GM12878 (cell line): ENCODE results near the gene CCM2. TPM values are rescaled to one million over a fixed set of nuclear protein-coding genes. Genes with fewer than 3 reads are reported as not detected.

Experiments used
- ATAC-seq: fragments of 200-7000 bp; cut with Tn5 transposase; 3 replicates; pipeline ENCODE4 v1.9.1; 2020; ENCODE audit warnings: mild to moderate bottlenecking, moderate library complexity
- BruUV-seq: library from RNA; stranded (reverse); fragments of 400-500 nt; replicated peaks from 2 replicates; lab custom pipeline; 2021; lab: Mats Ljungman, UMichigan
- CTCF ChIA-PET: fragments of 300-600 bp; sonication (Branson Sonifier 250); formaldehyde crosslinking; extraction: SDS; loops from one replicate; lab custom pipeline; 2021; ENCODE audit warnings: inconsistent platforms; lab: Yijun Ruan, JAX
- POLR2A ChIA-PET: fragments of 350-600 bp; formaldehyde crosslinking; extraction: SDS; loops from one replicate; lab custom pipeline; 2021; ENCODE audit warnings: inconsistent platforms; lab: Charles Lee
- RAD21 ChIA-PET: fragments of 300-600 bp; sonication (Branson Sonifier 250); formaldehyde crosslinking; loops from one replicate; lab custom pipeline; 2023; ENCODE audit warnings: antibody characterized with exemption; ENCODE audit not compliant: unreplicated experiment; lab: Charles Lee
- SMC1A ChIA-PET: fragments of 300-600 bp; sonication (Branson Sonifier 250); formaldehyde crosslinking; loops from one replicate; lab custom pipeline; 2023; ENCODE audit not compliant: unreplicated experiment, uncharacterized antibody; lab: Charles Lee
- DNase-seq: peaks from one replicate; pipeline ENCODE4 v3.0.0-alpha.2; 2011; ENCODE audit warnings: low read depth, low spot score
- FAIRE-seq: peaks from 3 replicates; lab custom pipeline; 2011; peaks lifted over from hg19 to GRCh38; lab: Jason Lieb, UNC
- H2AFZ ChIP-seq: 2 replicates; pipeline ENCODE4 v1.6.0; 2011; ENCODE audit warnings: low read depth, low read length, control low read depth; ENCODE audit not compliant: control insufficient read depth
- H3K27ac ChIP-seq: 2 replicates; pipeline ENCODE4 v1.5.1; 2011; ENCODE audit warnings: control low read depth; ENCODE audit not compliant: control insufficient read depth, insufficient read depth
- H3K27me3 ChIP-seq, 2 experiments: replicated peaks in 1 of 2; 2 replicates each; pipeline versions ENCODE4 v1.6.0 to v1.6.1; 2011; ENCODE audit warnings: low read length in 1 of 2; ENCODE audit not compliant: control insufficient read depth in 2 of 2, insufficient read depth in 2 of 2
- H3K36me3 ChIP-seq, 2 experiments: 2 replicates each; pipeline ENCODE4 v1.5.1; 2011; ENCODE audit warnings: low read length in 1 of 2; ENCODE audit not compliant: control insufficient read depth in 2 of 2, insufficient read depth in 2 of 2
- H3K4me1 ChIP-seq: 2 replicates; pipeline ENCODE4 v1.6.1; 2011; ENCODE audit warnings: mild to moderate bottlenecking, low read length, moderate library complexity, mixed read lengths; ENCODE audit not compliant: control insufficient read depth, insufficient read depth
- H3K4me2 ChIP-seq: 2 replicates; pipeline ENCODE4 v1.6.0; 2011; ENCODE audit warnings: control low read depth; ENCODE audit not compliant: control insufficient read depth, insufficient read depth
- H3K4me3 ChIP-seq: fragments of 200-600 bp; sonication (generic); 2 replicates; pipeline ENCODE4 v1.5.1; 2016
- H3K79me2 ChIP-seq: 2 replicates; pipeline ENCODE4 v1.6.0; 2011; ENCODE audit warnings: low read length; ENCODE audit not compliant: control insufficient read depth, insufficient read depth
- H3K9ac ChIP-seq: 2 replicates; pipeline ENCODE4 v1.8.0; 2011; ENCODE audit warnings: low read length, control low read depth, mixed read lengths; ENCODE audit not compliant: control insufficient read depth, insufficient read depth
- H3K9me3 ChIP-seq: replicated peaks from 3 replicates; pipeline ENCODE4 v1.5.1; 2011; ENCODE audit warnings: mild to moderate bottlenecking, low read length; ENCODE audit not compliant: control insufficient read depth, insufficient read depth
- H4K20me1 ChIP-seq: 2 replicates; pipeline ENCODE4 v1.6.0; 2011; ENCODE audit not compliant: control insufficient read depth, insufficient read depth
- ATF7 ChIP-seq: fragments of 450-650 bp; IDR thresholded peaks from 2 replicates; pipeline ENCODE4 v1.6.1; 2016; ENCODE audit warnings: low read depth, mild to moderate bottlenecking
- BACH1 ChIP-seq: fragments of 450-650 bp; IDR thresholded peaks from 2 replicates; pipeline ENCODE4 v1.6.1; 2017; ENCODE audit warnings: mild to moderate bottlenecking, borderline replicate concordance
- CBX3 ChIP-seq: fragments of 200-600 bp; sonication (generic); IDR thresholded peaks from 2 replicates; pipeline ENCODE4 v1.6.1; 2016; ENCODE audit warnings: low read depth, borderline replicate concordance
- CHD2 ChIP-seq: IDR thresholded peaks from 2 replicates; pipeline ENCODE4 v1.6.1; 2011; ENCODE audit warnings: low read depth, low read length, improper control_type of control experiment, borderline replicate concordance
- CHD4 ChIP-seq: fragments of 200-600 bp; sonication (generic); IDR thresholded peaks from 2 replicates; pipeline ENCODE4 v1.6.1; 2016; ENCODE audit warnings: mild to moderate bottlenecking
- EP300 ChIP-seq, 2 experiments: fragments of 150-350 bp in 1 of 2; IDR thresholded peaks; 2 replicates each; pipeline ENCODE4 v1.6.1; 2011 to 2012; ENCODE audit warnings: low read depth in 2 of 2, low read length in 2 of 2, borderline replicate concordance in 1 of 2, improper control_type of control experiment in 1 of 2, inconsistent platforms in 1 of 2; ENCODE audit not compliant: control insufficient read depth in 1 of 2
- FOS ChIP-seq: IDR thresholded peaks from 3 replicates; pipeline ENCODE4 v1.6.1; 2011; ENCODE audit warnings: borderline replicate concordance; ENCODE audit not compliant: insufficient read length; ENCODE audit errors: extremely low read depth
- HCFC1 ChIP-seq: fragments of 150-350 bp; IDR thresholded peaks from 2 replicates; pipeline ENCODE4 v1.6.1; 2014; ENCODE audit warnings: low read length
- NFIC ChIP-seq: IDR thresholded peaks from 2 replicates; pipeline ENCODE4 v1.6.1; 2012; ENCODE audit warnings: low read depth, mild to moderate bottlenecking, inconsistent platforms, low read length, moderate library complexity
- RAD51 ChIP-seq: fragments of 450-650 bp; IDR thresholded peaks from 2 replicates; pipeline ENCODE4 v1.6.1; 2016; ENCODE audit warnings: moderate library complexity, mild to moderate bottlenecking, inconsistent platforms
- SPI1 ChIP-seq: IDR thresholded peaks from 2 replicates; pipeline ENCODE4 v1.6.1; 2011; ENCODE audit warnings: low read depth, mild to moderate bottlenecking, low read length, moderate library complexity, borderline replicate concordance; ENCODE audit not compliant: insufficient read depth
- WRNIP1 ChIP-seq: IDR thresholded peaks from 2 replicates; pipeline ENCODE4 v1.6.1; 2011; ENCODE audit warnings: low read depth, low read length, improper control_type of control experiment, borderline replicate concordance
- WGBS: methylation state at CpG from one replicate; pipeline ENCODE4 v1.1.6; 2016; ENCODE audit warnings: low lambda C conversion rate; ENCODE audit not compliant: insufficient replicate concordance, insufficient coverage; ENCODE audit errors: missing lambda C conversion rate; 5-methylcytosine and 5-hydroxymethylcytosine counted together
- in situ Hi-C: fragments of 300-500 bp; cut with MboI; formaldehyde crosslinking; loops from 9 replicates; pipeline ENCODE4 v1.14.3; 2018; ENCODE audit warnings: mixed read lengths
- intact Hi-C: fragments of 100-400 bp; cut with micrococcal nuclease; formaldehyde crosslinking; loops from one replicate; pipeline ENCODE4 v1.14.2; 2022; ENCODE audit not compliant: unreplicated experiment
- polyA plus RNA-seq, 11 experiments: library from polyadenylated mRNA; depleted of rRNA in 4 of 11; unstranded in 6 of 11; stranded (reverse) in 5 of 11; fragments of >200 nt; fragmentation: Nextera tagmentation in 4 of 11; fragmentation: Illumina TruSeq in 1 of 11; extraction: Ambion mirVana in 4 of 11; extraction: Trizol in 1 of 11; gene quantifications; 1 replicate in 1 of 11; 2 replicates in 10 of 11; pipeline versions ENCODE4 v1.2.1 to v1.2.3, GENCODE V29; 2011 to 2016; ENCODE audit warnings: inconsistent platforms in 2 of 11, missing spikeins in 2 of 11, low read depth in 1 of 11
- total RNA-seq, 4 experiments: library from RNA; depleted of rRNA in 3 of 4; stranded (reverse); fragments of >200 nt in 3 of 4; fragmentation: Illumina TruSeq in 1 of 4; extraction: Trizol in 1 of 4; gene quantifications; 2 replicates each; pipeline versions ENCODE4 v1.2.1 to v1.2.3, GENCODE V29; 2013 to 2021
- TF ChIP-seq, protein P1 (sequence below): fragments of 450-650 bp; IDR thresholded peaks from 2 replicates; pipeline ENCODE4 v1.6.1; 2016; ENCODE audit warnings: mild to moderate bottlenecking
- TF ChIP-seq, protein P2 (sequence below): fragments of 450-650 bp; IDR thresholded peaks from 2 replicates; pipeline ENCODE4 v1.6.1; 2017; ENCODE audit warnings: mild to moderate bottlenecking, low read depth, inconsistent platforms; ENCODE audit not compliant: poor library complexity, severe bottlenecking
- TF ChIP-seq, protein P3 (sequence below): IDR thresholded peaks from 2 replicates; pipeline ENCODE4 v1.6.1; 2012; ENCODE audit warnings: mild to moderate bottlenecking, low read depth, low read length

The CCM2 gene
- total and polyA plus RNA-seq, 10 of the 15 experiments (the other 5 are each of a cell fraction or from before 2014, with no cell fraction given) = 1.00 to 82.3 (median 48.7) TPM

DNA sequence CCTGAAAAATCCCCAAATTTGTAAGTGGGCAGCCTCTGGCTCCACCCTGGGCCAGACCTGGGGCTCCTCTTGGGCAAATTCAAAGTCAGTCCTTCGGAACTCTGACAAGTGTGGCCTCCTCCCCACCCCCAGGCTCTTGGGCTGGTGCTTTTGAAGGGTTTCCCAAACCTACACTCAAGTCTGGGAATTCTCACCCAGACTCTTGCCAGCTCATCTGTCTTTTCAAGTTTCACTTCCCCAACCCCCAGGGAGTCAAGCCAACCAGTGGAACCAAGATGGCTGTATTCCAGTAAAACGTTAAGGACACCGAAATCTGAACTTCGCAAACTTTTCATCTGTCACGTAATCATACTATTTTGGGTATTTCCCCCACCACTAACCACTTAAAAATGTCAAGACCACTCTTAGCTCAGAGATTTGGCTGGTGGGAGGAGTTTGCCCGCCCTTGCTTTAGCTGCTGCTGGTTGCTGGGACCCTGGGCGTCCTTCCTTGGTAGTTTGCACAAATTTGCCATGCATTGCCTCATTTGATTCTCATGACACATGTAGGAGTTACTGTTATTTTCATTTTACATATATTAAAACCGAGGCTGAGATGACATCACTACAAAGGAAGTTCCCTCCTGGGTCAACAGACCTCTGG lies 19.5 kb upstream of the CCM2 start:
- no TSS peak for BruUV-seq
- CTCF ChIA-PET = interaction anchor here (0.8 to 5.9 kb wide), 13 partner anchors 7 to 158 kb away, joined by 3 to 48 read pairs (median 7); partner anchors contain the start of genes H2AZ2 and TBRG4
- FAIRE-seq (peak; percentile 87), ATAC-seq (peak; percentile 57), DNase-seq (peak; percentile 97)
- 1% methylated on average over 8 of the region's 8 CpGs for WGBS
- intact Hi-C loops (loop anchor here (1.0 kb wide), 1 partner anchor 19 kb away; no protein-coding TSS in a partner anchor), in situ Hi-C loops (no loop called here)
- Histone ChIP-seq H3K9ac (peak overlapping the region; percentile 98), H3K4me1 (peaks cover 57% of the 10 kb centered on the region), H4K20me1 (peaks cover 14% of the 10 kb centered on the region), H3K9me3 (no peaks in the 10 kb centered on the region), H3K79me2 (peaks cover 77% of the 10 kb centered on the region), H2AFZ (peak overlapping the region; percentile 45), H3K4me2 (peak overlapping the region; percentile 71), H3K27me3 (no peaks in the 10 kb centered on the region), H3K4me3 (peak overlapping the region; percentile 100), H3K36me3 (peaks cover 31 to 33% of the 10 kb centered on the region in 2 experiments), H3K27ac (peak overlapping the region; percentile 96)
- RAD21 ChIA-PET = interaction anchor here (0.7 to 14.6 kb wide), 12 partner anchors 11 to 158 kb away, joined by 3 to 303 read pairs (median 4); partner anchors contain the start of gene CCM2
- SMC1A ChIA-PET = interaction anchor here (1.2 to 16.7 kb wide), 8 partner anchors 14 to 156 kb away, joined by 4 to 303 read pairs (median 8); partner anchors contain the start of genes CCM2 and TBRG4
- POLR2A ChIA-PET = interaction anchor here (0.9 to 16.1 kb wide), 9 partner anchors 10 to 374 kb away, joined by 3 to 280 read pairs (median 8); partner anchors contain the start of genes CCM2, OGDH and TBRG4
- no peak for TF ChIP-seq CHD4
- TF ChIP-seq EP300 (IDR thresholded peaks at IDR 0.05; ENCODE audit: borderline replicate concordance in 1 of 2, control insufficient read depth in 1 of 2, low read depth in 2 of 2, low read length in 2 of 2) = peak; percentile 61 to 81; a peak in 2 of 4 replicates
- TF ChIP-seq, protein P1, sequence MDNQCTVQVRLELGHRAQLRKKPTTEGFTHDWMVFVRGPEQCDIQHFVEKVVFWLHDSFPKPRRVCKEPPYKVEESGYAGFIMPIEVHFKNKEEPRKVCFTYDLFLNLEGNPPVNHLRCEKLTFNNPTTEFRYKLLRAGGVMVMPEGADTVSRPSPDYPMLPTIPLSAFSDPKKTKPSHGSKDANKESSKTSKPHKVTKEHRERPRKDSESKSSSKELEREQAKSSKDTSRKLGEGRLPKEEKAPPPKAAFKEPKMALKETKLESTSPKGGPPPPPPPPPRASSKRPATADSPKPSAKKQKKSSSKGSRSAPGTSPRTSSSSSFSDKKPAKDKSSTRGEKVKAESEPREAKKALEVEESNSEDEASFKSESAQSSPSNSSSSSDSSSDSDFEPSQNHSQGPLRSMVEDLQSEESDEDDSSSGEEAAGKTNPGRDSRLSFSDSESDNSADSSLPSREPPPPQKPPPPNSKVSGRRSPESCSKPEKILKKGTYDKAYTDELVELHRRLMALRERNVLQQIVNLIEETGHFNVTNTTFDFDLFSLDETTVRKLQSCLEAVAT = peak; percentile 59; the same call in 1 of the 2 replicates
- peak; percentile 37; the same call in 1 of the 2 replicates for TF ChIP-seq BACH1
- no peak for TF ChIP-seq FOS
- no peak for TF ChIP-seq WRNIP1
- TF ChIP-seq, protein P2, sequence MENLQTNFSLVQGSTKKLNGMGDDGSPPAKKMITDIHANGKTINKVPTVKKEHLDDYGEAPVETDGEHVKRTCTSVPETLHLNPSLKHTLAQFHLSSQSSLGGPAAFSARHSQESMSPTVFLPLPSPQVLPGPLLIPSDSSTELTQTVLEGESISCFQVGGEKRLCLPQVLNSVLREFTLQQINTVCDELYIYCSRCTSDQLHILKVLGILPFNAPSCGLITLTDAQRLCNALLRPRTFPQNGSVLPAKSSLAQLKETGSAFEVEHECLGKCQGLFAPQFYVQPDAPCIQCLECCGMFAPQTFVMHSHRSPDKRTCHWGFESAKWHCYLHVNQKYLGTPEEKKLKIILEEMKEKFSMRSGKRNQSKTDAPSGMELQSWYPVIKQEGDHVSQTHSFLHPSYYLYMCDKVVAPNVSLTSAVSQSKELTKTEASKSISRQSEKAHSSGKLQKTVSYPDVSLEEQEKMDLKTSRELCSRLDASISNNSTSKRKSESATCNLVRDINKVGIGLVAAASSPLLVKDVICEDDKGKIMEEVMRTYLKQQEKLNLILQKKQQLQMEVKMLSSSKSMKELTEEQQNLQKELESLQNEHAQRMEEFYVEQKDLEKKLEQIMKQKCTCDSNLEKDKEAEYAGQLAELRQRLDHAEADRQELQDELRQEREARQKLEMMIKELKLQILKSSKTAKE = peak; percentile 92
- TF ChIP-seq ATF7 = peak; percentile 97
- TF ChIP-seq RAD51 = no peak
- no peak for TF ChIP-seq NFIC
- TF ChIP-seq, protein P3, sequence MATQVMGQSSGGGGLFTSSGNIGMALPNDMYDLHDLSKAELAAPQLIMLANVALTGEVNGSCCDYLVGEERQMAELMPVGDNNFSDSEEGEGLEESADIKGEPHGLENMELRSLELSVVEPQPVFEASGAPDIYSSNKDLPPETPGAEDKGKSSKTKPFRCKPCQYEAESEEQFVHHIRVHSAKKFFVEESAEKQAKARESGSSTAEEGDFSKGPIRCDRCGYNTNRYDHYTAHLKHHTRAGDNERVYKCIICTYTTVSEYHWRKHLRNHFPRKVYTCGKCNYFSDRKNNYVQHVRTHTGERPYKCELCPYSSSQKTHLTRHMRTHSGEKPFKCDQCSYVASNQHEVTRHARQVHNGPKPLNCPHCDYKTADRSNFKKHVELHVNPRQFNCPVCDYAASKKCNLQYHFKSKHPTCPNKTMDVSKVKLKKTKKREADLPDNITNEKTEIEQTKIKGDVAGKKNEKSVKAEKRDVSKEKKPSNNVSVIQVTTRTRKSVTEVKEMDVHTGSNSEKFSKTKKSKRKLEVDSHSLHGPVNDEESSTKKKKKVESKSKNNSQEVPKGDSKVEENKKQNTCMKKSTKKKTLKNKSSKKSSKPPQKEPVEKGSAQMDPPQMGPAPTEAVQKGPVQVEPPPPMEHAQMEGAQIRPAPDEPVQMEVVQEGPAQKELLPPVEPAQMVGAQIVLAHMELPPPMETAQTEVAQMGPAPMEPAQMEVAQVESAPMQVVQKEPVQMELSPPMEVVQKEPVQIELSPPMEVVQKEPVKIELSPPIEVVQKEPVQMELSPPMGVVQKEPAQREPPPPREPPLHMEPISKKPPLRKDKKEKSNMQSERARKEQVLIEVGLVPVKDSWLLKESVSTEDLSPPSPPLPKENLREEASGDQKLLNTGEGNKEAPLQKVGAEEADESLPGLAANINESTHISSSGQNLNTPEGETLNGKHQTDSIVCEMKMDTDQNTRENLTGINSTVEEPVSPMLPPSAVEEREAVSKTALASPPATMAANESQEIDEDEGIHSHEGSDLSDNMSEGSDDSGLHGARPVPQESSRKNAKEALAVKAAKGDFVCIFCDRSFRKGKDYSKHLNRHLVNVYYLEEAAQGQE = no peak
- TF ChIP-seq CBX3 = no peak
- TF ChIP-seq CHD2 = no peak
- TF ChIP-seq HCFC1 = no peak
- TF ChIP-seq SPI1 = peak; percentile 94
